HK-2 (cell line): Measurements from ENCODE around the gene ERC2.

ENCODE experiments used
- DNase-seq: peaks from one replicate; pipeline ENCODE4 v3.0.0-alpha.2; 2018; ENCODE audit not compliant: unreplicated experiment

Gene ERC2

GRCh38 chr3:55477306-55478303, 990.7 kb downstream of the ERC2 start:
- no peak for DNase-seq

- no peak for DNase-seq
Observed at GRCh38 chr3:55476515-55476914, 991.8 kb downstream of the ERC2 start.

- no peak for DNase-seq
Observed at GRCh38 chr3:55474213-55474632, 994.0 kb downstream of the ERC2 start.

- DNase-seq = no peak
Observed at GRCh38 chr3:55473788-55474187, 994.5 kb downstream of the ERC2 start.

GRCh38 chr3:55471522-55472280, 996.6 kb downstream of the ERC2 start:
- no peak for DNase-seq

GRCh38 chr3:55471084-55471483, 997.2 kb downstream of the ERC2 start:
- DNase-seq = no peak

- DNase-seq = no peak
Observed at GRCh38 chr3:55469957-55470526, 998.2 kb downstream of the ERC2 start.

- no peak for DNase-seq
Observed at GRCh38 chr3:55468251-55468650, 1000.0 kb downstream of the ERC2 start.

GRCh38 chr3:55467099-55467498, 1001.2 kb downstream of the ERC2 start:
- DNase-seq = no peak

GRCh38 chr3:55466526-55466925, 1001.7 kb downstream of the ERC2 start:
- DNase-seq = no peak

- DNase-seq = no peak
Observed at GRCh38 chr3:55461896-55462295, 1006.4 kb downstream of the ERC2 start.

- DNase-seq = no peak
Observed at GRCh38 chr3:55459838-55460237, 1008.4 kb downstream of the ERC2 start.
